KOPT-K1 (cell line): Measurements from ENCODE around the gene ANP32E.
"Not testable (repeated sequence)": the region's sequence is repeated elsewhere in the genome, so short reads cannot be mapped to it uniquely, and the experiment has no call there.

Experiments
- H3K27ac ChIP-seq: fragments of 200-600 bp; sonication (generic); 2 replicates; pipeline ENCODE4 v1.5.1; 2016; ENCODE audit warnings: antibody characterized with exemption, mild to moderate bottlenecking, low read depth, low read length; ENCODE audit not compliant: poor library complexity, severe bottlenecking
- H3K36me3 ChIP-seq: fragments of 200-600 bp; sonication (generic); 2 replicates; pipeline ENCODE4 v1.5.1; 2017; ENCODE audit warnings: antibody characterized with exemption, mild to moderate bottlenecking, low read length, moderate library complexity; ENCODE audit not compliant: insufficient read depth
- H3K9me3 ChIP-seq: fragments of 200-600 bp; sonication (generic); 2 replicates; pipeline ENCODE4 v1.5.1; 2017; ENCODE audit warnings: antibody characterized with exemption, low read length, mild to moderate bottlenecking; ENCODE audit not compliant: insufficient read depth, poor library complexity, severe bottlenecking

The ANP32E gene

GRCh38 chr1:150262388-150263320, 26.7 kb upstream of the ANP32E start:
- no peak overlapping the region for H3K27ac ChIP-seq
- H3K9me3 ChIP-seq, result no peaks in the 10 kb centered on the region
- H3K36me3 ChIP-seq, result peaks cover 34% of the 10 kb centered on the region

DNA sequence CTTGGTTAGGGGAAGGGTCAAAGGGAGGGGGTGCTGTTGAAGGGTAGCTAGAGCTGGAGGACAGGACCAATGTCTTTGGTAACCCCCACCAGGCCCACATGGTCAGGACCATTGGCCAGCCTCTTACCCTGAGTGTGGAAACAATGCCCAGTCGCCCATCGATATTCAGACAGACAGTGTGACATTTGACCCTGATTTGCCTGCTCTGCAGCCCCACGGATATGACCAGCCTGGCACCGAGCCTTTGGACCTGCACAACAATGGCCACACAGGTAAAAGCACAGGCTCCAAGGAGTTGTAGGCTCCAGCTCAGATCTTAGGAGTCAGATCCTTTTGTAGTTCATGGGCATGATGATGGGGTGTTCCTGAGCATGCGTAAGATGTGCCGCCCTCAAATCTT, 25.5 kb upstream of the ANP32E start:
- no peak overlapping the region for H3K27ac ChIP-seq
- no peaks in the 10 kb centered on the region for H3K9me3 ChIP-seq
- H3K36me3 ChIP-seq, result peaks cover 23% of the 10 kb centered on the region

DNA sequence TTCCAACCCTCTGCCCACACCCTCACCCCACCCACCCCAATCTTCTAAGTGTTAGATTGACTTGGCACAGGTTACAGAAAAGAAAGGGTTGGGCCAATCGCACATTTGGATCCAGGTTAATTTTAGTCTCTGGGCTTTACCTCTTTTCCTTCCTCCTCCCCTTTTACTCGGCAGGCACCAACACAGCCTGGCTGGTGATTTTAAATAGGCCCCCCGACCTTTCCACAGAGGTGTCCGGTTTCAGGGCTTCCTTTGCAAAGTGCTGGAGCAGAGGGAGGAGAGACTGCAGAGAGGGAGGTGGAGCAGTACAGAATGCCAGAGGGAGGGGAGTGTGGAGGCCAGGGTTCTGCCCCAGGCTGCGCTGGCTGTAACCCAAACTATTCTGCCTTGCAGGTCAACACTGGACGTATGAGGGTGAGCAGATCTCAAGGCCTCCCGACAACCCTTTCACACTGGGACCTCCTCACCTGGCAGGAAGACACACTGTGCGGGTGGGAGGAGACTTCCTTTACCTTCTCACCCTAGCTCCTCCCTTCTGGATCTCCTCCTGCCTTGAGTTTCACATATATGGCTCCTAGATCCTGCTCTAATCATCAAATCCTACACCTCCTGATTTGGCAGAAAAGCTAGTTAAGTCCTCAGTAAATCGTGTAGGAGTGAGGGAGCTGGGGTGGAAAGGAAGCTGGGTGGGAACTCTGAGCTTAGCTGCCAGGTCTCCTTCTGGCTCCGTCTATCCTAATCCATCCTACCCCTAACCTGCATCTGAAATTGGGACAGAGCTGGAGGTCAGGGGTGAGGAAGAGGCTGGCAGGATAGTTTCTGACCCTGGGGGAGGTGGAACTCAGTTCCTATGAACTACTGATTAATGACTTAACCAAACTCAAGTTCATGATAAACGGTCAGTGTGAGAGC, 24.1 kb upstream of the ANP32E start:
- no peak overlapping the region for H3K27ac ChIP-seq
- H3K36me3 ChIP-seq, result peaks cover 9% of the 10 kb centered on the region
- no peaks in the 10 kb centered on the region for H3K9me3 ChIP-seq

- Histone ChIP-seq H3K36me3 (peaks cover 1% of the 10 kb centered on the region; the same call in 1 of the 2 replicates), H3K27ac (no peak overlapping the region), H3K9me3 (no peaks in the 10 kb centered on the region)
Measured at GRCh38 chr1:150259217-150259616, 23.3 kb upstream of the ANP32E start.

DNA sequence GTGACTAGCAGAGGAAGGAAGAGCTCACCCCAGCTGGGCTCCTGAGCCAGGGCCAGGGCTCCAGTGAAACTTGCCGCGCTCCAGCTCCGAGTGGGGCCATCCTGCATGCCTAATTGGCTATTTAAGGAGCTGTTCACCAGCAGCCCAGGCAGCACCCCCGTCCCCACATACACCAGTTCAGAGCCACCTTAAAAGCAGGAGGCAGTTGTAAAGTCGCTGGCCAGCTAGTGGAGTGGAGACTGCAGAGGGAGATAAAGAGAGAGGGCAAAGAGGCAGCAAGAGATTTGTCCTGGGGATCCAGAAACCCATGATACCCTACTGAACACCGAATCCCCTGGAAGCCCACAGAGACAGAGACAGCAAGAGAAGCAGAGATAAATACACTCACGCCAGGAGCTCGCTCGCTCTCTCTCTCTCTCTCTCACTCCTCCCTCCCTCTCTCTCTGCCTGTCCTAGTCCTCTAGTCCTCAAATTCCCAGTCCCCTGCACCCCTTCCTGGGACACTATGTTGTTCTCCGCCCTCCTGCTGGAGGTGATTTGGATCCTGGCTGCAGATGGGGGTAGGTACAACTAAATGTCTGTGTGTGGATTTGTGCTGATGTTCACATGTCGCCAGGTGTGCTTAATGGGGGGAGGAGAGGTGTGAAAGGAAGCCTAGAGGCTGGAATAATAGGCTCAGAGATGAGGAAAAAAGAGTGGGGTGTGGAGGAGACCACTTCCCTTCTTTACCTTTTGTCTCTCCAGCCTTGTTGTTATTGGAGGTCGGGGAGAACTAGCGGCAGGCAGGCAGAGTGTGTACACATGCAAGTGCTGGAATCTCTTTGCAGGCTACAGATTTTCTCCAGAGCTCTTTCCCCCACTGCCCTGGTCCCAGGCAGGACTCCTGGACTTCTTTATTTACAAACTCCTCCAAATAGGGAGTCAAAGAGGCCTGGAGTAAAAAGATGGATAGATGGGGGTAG, 22.0 kb upstream of the ANP32E start, which contains the start of gene CA14:
CA14 (plus strand) TSS at position 151 of the 962 bp plus-strand sequence; CDS start at position 506, 355 bp downstream.
- no peak within 1 kb of the TSS for H3K27ac ChIP-seq
- no peaks in the 10 kb centered on the region for H3K36me3 ChIP-seq
- H3K9me3 ChIP-seq, result no peaks in the 10 kb centered on the region

DNA sequence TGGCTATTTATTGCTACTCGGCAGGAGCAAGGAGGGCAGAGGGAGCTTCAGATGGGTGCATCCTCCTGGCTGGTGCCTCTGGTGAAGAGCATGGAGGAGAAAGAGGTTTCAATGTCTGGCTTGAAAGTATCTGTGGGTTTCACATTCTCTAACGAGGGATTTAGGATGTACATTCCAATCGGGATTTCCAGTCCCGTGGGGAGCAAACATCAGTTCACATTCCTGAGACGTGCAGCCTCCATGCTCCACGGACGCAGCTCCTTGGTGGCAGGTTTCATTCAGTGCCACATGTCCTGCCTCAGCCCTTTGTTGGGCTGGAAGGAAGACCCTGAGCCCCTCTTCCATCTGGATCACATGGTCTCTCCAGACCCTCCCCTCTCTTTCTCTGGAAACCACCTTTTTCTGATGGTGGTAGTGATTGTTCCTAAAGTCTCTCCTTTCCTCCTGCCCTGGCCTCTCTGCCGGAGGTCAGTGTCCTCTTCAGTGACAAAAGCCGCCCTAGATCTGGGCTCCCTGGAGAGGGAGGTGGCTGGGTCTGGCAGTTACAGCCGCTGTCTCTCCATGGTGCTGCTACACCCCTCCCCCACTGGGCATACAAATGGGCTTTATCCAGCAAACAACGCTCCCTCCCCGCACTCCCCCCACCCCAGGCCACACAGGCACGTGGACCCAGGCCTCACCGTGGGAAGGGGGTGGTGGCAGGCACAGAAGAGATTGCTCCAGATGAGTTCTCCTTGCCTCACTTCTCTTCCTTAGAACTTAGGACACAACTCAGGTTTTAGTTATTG, 20.8 kb upstream of the ANP32E start:
- Histone ChIP-seq H3K9me3 (no peaks in the 10 kb centered on the region), H3K36me3 (no peaks in the 10 kb centered on the region), H3K27ac (no peak overlapping the region)

GRCh38 chr1:150256198-150256553, 20.3 kb upstream of the ANP32E start:
- Histone ChIP-seq H3K36me3 (no peaks in the 10 kb centered on the region), H3K27ac (no peak overlapping the region), H3K9me3 (no peaks in the 10 kb centered on the region)

DNA sequence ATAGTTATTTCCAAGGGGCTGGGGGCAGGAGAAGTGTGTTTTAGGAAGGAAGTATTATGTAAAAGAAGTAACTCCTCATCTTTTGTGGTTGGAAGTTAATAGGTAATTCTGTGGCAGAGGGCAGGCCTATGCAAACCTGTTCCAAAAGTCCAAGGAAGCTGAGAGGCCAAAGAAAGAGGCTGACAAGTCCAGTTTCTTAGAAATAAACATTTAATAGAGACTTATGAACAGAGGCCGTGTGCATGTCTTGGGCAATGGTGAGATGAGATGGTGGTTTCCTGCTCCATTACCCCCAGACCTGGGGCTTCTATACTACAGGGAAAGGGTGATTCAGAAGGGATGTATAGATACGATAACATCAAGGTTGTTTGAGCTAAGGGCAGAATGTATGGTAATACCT, 14.0 kb upstream of the ANP32E start:
- no peaks in the 10 kb centered on the region for H3K36me3 ChIP-seq
- H3K9me3 ChIP-seq, result no peaks in the 10 kb centered on the region
- no peak overlapping the region for H3K27ac ChIP-seq

GRCh38 chr1:150243003-150243402, 7.1 kb upstream of the ANP32E start:
- H3K36me3 ChIP-seq, result no peaks in the 10 kb centered on the region

DNA sequence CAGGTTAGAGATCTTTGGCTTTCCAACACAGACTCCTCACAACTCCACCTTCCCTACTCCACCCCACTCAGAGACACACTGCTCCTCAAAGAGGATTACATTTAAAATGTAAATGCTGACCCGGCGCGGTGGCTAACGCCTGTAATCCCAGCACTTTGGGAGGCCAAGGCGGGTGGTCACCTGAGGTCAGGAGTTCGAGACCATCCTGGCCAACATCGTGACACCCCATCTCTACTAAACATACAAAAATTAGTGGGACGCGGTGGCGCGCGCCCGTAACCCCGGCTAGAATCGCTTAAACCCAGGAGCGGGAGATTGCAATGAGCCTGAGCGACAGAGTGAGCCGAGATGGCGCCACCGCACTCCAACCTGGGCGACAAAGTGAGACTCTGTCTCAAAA, 1.8 kb upstream of the ANP32E start:
- Histone ChIP-seq H3K36me3 (no peaks in the 10 kb centered on the region), H3K27ac (no peak overlapping the region), H3K9me3 (no peaks in the 10 kb centered on the region)

More at GRCh38 chr1:150243003-150243402, 7.1 kb upstream of the ANP32E start:
- Histone ChIP-seq H3K27ac (no peak overlapping the region), H3K9me3 (no peaks in the 10 kb centered on the region)

DNA sequence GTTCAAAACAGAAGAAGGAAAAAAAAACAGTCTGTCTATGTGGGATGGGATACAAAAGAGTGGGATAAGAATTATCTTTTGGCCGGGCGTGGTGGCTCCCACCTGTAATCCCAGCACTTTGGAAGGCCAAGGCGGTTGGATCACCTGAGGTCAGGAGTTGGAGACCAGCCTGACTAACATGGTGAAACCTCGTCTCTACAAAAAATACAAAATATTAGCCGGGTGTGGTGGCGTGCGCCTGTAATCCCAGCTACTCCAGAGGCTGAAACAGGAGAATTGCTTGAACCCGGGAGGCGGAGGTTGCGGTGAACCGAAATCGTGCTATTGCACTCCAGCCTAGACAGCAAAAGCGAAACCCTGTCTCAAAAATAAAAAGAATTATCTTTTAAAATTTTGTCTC, 1.3 kb upstream of the ANP32E start:
- peak overlapping the region; percentile 92 for H3K27ac ChIP-seq
- not testable (repeated sequence) for H3K36me3 ChIP-seq, H3K9me3 ChIP-seq

DNA sequence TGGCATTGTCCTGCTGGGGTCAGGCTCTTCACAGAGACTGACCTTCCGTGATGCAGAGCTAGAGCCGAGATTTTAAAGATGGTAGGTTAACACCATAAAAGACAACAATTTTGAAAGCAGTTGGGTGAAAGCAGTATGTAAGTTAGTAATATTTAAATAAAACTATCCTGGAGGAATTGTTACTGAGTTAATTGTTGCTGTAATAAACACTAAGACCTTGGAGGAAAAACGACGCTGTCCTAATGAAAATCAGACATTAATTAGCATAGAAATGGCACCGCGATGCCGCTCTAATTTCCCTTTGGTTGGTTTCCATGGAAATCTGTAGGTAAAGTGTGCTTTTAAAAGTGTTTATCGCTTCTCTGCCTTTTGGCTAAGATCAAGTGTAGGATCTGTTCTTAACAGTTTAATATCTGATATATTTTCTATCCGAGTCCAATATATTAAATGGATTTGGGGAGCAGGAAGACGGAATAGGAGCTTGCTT, 745 bp upstream of the ANP32E start:
- Histone ChIP-seq H3K27ac (peak overlapping the region; percentile 92), H3K9me3 (no peaks in the 10 kb centered on the region), H3K36me3 (0 out of 2 replicates have a peak, but pooled peaks cover 2% of the 10 kb centered on the region)

GRCh38 chr1:150235294-150235851, 539 bp downstream of the ANP32E start:
- H3K36me3 ChIP-seq, result peaks cover 14% of the 10 kb centered on the region
- no peaks in the 10 kb centered on the region for H3K9me3 ChIP-seq
- H3K27ac ChIP-seq, result peak overlapping the region; percentile 92
